ENCODE results near the gene TMEM60.

Gene TMEM60

DNA sequence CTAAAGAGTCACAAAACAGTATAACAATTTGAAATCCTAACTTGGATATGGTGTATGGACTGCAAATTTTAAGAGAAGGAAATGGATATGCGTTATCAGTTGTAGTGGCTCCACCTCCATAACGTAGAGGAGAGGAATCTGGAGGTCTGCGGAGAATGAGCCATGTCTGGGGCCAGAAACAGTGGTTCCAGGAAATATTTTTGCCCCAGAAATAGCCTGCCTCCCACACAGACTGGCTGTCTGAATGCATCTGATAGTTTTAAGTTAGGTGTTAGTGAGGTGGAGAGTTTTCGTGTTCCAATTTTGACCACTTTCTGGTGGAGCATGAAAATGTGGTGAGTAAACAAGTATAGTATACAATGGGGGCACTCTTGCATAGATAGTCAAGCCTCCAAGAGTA is 1.9 kb upstream of the TMEM60 start:
- H3K36me3 ChIP-seq (ENCODE audit: control insufficient read depth, insufficient read depth, low read length): no peaks in the 10 kb centered on the region
- peak overlapping the region; percentile 99 for H3K4me3 ChIP-seq (replicated peaks; ENCODE audit: low read depth, low read length)
- H3K27me3 ChIP-seq (replicated peaks; ENCODE audit: control insufficient read depth, insufficient read depth, low read length): no peaks in the 10 kb centered on the region
- TF ChIP-seq, protein P1, sequence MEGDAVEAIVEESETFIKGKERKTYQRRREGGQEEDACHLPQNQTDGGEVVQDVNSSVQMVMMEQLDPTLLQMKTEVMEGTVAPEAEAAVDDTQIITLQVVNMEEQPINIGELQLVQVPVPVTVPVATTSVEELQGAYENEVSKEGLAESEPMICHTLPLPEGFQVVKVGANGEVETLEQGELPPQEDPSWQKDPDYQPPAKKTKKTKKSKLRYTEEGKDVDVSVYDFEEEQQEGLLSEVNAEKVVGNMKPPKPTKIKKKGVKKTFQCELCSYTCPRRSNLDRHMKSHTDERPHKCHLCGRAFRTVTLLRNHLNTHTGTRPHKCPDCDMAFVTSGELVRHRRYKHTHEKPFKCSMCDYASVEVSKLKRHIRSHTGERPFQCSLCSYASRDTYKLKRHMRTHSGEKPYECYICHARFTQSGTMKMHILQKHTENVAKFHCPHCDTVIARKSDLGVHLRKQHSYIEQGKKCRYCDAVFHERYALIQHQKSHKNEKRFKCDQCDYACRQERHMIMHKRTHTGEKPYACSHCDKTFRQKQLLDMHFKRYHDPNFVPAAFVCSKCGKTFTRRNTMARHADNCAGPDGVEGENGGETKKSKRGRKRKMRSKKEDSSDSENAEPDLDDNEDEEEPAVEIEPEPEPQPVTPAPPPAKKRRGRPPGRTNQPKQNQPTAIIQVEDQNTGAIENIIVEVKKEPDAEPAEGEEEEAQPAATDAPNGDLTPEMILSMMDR (IDR thresholded peaks at IDR 0.05; ENCODE audit: insufficient read depth, low read length, poor library complexity, severe bottlenecking): no peak
- peak; percentile 41 for DNase-seq (ENCODE audit: extremely low read depth, insufficient read length)

DNA sequence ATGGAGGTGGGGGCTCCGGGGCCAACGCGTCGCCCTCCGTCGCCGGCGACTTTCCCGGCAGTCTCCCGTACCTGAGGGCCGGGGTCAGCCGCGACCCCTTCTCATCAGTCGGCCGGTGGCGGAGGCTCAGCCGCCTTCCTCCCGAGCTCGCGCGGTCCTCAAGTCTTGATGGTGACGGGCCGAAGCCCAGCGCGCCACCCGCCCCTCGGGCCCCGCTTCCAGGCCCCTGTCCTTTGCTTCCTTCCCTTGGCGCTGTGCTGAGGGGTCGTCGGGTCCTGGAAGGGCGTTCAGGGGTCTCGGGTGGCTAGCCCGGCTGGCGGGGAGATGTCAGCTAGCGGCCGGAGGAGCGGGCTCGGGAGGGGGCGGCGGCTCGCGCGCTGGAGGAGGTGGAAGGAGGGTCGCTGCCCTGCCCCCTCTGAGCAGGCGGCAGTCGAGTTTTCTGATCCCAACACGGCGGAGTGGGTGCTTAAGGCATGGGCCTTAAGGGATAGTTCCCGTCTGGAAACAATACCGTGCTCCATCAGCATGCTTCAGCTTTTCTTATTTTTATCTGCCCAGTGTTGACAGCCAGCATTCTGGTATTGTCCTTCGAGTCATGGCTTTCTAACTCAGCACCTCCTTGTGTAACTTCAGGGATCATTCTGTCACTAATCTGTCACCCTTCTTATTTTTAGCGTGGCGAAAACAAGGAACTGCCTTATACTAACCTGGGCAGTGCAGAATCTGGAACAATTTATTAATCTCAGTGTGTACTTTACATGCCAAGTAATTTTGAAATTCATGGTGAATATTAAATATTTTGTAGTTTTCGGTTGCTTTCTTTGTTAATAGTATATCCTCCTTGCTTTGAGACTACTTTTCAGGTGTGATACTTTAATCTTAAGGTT is 1.1 kb upstream of the TMEM60 start:
- TF ChIP-seq, protein P1 (IDR thresholded peaks at IDR 0.05; ENCODE audit: insufficient read depth, low read length, poor library complexity, severe bottlenecking): no peak
- no peak for DNase-seq (ENCODE audit: extremely low read depth, insufficient read length)
- no peaks in the 10 kb centered on the region for H3K36me3 ChIP-seq (ENCODE audit: control insufficient read depth, insufficient read depth, low read length)
- peak overlapping the region; percentile 99 for H3K4me3 ChIP-seq (replicated peaks; ENCODE audit: low read depth, low read length)
- no peaks in the 10 kb centered on the region for H3K27me3 ChIP-seq (replicated peaks; ENCODE audit: control insufficient read depth, insufficient read depth, low read length)

DNA sequence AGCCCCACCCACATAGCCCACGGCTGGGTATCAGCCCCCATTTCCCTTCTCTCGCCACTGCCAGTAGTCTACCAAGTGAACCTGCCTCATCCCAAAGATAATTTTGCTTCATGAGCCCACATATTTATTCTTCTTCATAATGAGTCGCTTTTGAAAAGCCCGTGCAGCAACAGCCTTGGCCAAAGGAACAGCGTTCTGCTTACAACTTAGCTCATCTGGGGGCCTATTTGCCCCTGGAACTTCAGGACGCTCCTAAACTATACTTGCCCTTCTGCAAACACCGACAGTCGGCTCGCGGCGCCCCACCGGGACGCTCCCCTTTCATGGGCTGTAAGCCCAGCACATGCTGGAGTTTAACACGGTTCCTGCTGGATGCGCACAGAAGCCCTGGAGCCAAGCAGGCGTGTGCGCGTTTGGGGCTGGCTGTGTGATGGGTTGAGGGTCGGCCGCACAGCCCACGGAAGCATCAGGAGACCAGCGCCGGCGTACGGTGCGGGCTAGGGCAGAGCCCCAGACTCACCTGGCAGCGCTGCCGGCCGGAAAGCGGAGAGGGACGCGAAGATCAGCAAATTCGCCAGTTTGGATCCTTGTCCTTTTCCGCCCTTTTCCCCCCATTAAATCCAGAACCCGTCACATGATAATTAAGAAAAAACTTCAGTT is 370 bp downstream of the TMEM60 start:
- TF ChIP-seq, protein P1 (IDR thresholded peaks at IDR 0.05; ENCODE audit: insufficient read depth, low read length, poor library complexity, severe bottlenecking): no peak
- no peak for DNase-seq (ENCODE audit: extremely low read depth, insufficient read length)
- Histone ChIP-seq H3K4me3 (replicated peaks; ENCODE audit: low read depth, low read length) (peak overlapping the region; percentile 99), H3K27me3 (replicated peaks; ENCODE audit: control insufficient read depth, insufficient read depth, low read length) (no peaks in the 10 kb centered on the region), H3K36me3 (ENCODE audit: control insufficient read depth, insufficient read depth, low read length) (no peaks in the 10 kb centered on the region)

DNA sequence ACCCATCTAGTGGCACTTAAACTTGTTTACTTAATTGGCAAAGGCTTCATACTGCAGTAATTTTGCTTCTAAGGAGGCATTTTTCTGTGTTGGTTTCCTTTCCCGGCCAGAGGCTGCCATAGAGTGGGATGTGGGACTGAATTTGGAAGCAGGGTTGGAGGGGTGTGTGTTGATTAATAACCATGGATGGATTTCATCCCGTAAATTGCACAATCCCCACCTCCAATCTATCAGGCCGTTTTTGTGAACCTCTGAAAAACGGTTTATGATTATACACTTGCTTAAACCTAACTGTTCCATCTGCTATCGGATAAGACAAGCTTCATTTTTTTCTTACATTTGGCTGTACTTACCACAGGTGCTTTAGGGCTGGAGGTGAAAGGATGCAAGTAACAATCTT is 1.3 kb downstream of the TMEM60 start:
- H3K4me3 ChIP-seq (replicated peaks; ENCODE audit: low read depth, low read length): peak overlapping the region; percentile 99
- no peaks in the 10 kb centered on the region for H3K36me3 ChIP-seq (ENCODE audit: control insufficient read depth, insufficient read depth, low read length)
- no peaks in the 10 kb centered on the region for H3K27me3 ChIP-seq (replicated peaks; ENCODE audit: control insufficient read depth, insufficient read depth, low read length)
- DNase-seq (ENCODE audit: extremely low read depth, insufficient read length): no peak
- TF ChIP-seq, protein P1 (IDR thresholded peaks at IDR 0.05; ENCODE audit: insufficient read depth, low read length, poor library complexity, severe bottlenecking): no peak

DNA sequence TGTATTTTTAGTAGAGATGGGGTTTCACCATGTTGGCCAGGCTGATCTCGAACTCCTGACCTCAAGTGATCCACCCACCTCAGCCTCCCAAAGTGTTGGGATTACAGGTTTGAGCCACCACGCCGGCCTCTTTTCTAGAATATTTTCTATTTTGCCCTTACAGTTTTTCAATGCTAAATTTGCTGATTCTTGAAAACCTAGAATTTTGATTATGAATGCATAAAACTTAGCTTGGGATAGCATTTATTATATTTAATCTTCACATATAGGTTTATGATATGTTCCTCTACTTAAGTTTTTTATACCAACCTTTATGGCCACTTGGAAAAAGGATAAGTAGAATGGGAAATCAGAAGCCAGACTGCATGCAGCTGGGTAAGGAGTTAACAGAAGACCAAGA is 2.1 kb downstream of the TMEM60 start:
- TF ChIP-seq, protein P1 (IDR thresholded peaks at IDR 0.05; ENCODE audit: insufficient read depth, low read length, poor library complexity, severe bottlenecking): no peak
- H3K4me3 ChIP-seq (replicated peaks; ENCODE audit: low read depth, low read length): no peak overlapping the region
- no peaks in the 10 kb centered on the region for H3K27me3 ChIP-seq (replicated peaks; ENCODE audit: control insufficient read depth, insufficient read depth, low read length)
- H3K36me3 ChIP-seq (ENCODE audit: control insufficient read depth, insufficient read depth, low read length): no peaks in the 10 kb centered on the region
- no peak for DNase-seq (ENCODE audit: extremely low read depth, insufficient read length)
